Lower lobe of right lung (tissue), 2 donors: ENCODE results near the gene TRPC3. TPM values are rescaled to one million over a fixed set of nuclear protein-coding genes. Genes with fewer than 3 reads are reported as not detected.

Experiments
- ATAC-seq, 2 donors: fragments of 200-7000 bp; cut with Tn5 transposase; one replicate each; pipeline ENCODE4 v1.9.1; 2020 to 2022; ENCODE audit warnings: mild to moderate bottlenecking in 2 of 2, moderate library complexity in 2 of 2
- DNase-seq: peaks from one replicate; pipeline ENCODE4 v3.0.0-alpha.2; 2020
- H3K27ac ChIP-seq: fragments of 200-600 bp; one replicate; pipeline ENCODE4 v1.8.0; 2022
- H3K27me3 ChIP-seq: fragments of 200-600 bp; one replicate; pipeline ENCODE4 v1.8.0; 2022; ENCODE audit warnings: low read depth
- H3K36me3 ChIP-seq: fragments of 200-600 bp; one replicate; pipeline ENCODE4 v1.8.0; 2022; ENCODE audit warnings: mild to moderate bottlenecking
- H3K4me1 ChIP-seq: fragments of 200-600 bp; one replicate; pipeline ENCODE4 v1.8.0; 2022
- H3K4me3 ChIP-seq: fragments of 200-600 bp; one replicate; pipeline ENCODE4 v1.8.0; 2022; ENCODE audit warnings: mild to moderate bottlenecking
- H3K9me3 ChIP-seq: fragments of 200-600 bp; one replicate; pipeline ENCODE4 v1.8.0; 2022
- CTCF ChIP-seq: fragments of 200-600 bp; IDR thresholded peaks from one replicate; pipeline ENCODE4 v1.8.0; 2022; ENCODE audit warnings: antibody characterized with exemption, mild to moderate bottlenecking
- intact Hi-C: fragments of 100-400 bp; cut with DNase I; formaldehyde crosslinking; loops from one replicate; pipeline ENCODE4 v1.11.0; 2022
- total RNA-seq: library from RNA; stranded (reverse); fragmentation: NEBNext Ultra II Directional; extraction: Animal tissue kit (Norgen Biotek cat#: 25700); gene quantifications from one replicate; pipeline ENCODE4 v1.2.1, GENCODE V29; 2021
- donor health status: DM: no; HTN: yes; CAD: no; lungs with severe emphysema.

The TRPC3 gene
- total RNA-seq, 1 donor from 2014 or later, result 1.7 TPM

GRCh38 chr4:121938282-121939092 is 13.4 kb downstream of the TRPC3 start:
- Histone ChIP-seq H3K4me1 (no peaks in the 10 kb centered on the region), H3K9me3 (no peaks in the 10 kb centered on the region), H3K27ac (no peak overlapping the region), H3K4me3 (no peak overlapping the region), H3K36me3 (no peaks in the 10 kb centered on the region), H3K27me3 (peaks cover 13% of the 10 kb centered on the region)
- intact Hi-C loops, result no loop called here
- DNase-seq (no peak), ATAC-seq (no peak)
- TF ChIP-seq CTCF, result no peak

DNA sequence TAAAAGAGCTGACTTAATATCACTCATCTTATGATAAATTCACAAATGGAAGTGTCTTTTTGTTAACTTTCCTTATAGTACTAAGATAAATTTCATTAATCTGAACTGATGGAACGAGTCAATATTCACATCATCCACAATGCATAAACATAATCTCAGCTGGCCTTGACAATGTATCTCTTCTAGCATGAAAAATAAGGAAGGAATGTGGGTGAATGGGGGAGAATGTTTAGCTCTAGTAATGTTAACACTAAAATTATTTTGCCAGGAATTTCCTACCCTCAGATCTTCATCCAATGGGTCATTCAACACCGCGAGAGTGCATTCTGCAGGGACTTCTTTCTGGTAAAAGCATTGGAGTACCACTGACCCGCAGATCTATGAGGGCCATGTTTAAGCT is 15.8 kb downstream of the TRPC3 start:
- no peak for DNase-seq
- intact Hi-C loops, result no loop called here
- no peak for ATAC-seq
- peaks cover 10% of the 10 kb centered on the region for H3K27me3 ChIP-seq
- H3K36me3 ChIP-seq, result no peaks in the 10 kb centered on the region
- no peaks in the 10 kb centered on the region for H3K9me3 ChIP-seq
- no peaks in the 10 kb centered on the region for H3K4me1 ChIP-seq
- H3K27ac ChIP-seq, result no peak overlapping the region
- TF ChIP-seq CTCF, result no peak
- no peak overlapping the region for H3K4me3 ChIP-seq

DNA sequence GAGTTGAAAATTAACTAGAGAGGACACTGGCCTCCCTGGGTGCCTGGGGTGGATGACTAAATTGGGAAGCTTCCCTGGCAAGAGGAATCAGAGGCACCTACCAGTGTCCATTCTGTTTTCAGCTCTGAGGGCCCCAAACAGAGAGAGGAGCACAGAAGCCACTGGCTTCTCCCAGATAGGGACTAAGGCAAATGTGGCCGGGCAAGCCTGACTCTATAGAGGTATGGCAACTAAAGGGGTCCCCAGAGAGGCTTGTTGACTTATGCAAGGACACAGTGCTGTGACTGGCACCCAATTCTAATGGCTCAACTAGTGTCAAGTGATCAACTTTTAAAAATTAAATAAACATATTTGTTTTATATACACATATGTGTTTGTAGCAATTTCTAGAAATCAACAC is 17.2 kb downstream of the TRPC3 start:
- ATAC-seq, result no peak
- TF ChIP-seq CTCF, result no peak
- intact Hi-C loops, result no loop called here

DNA sequence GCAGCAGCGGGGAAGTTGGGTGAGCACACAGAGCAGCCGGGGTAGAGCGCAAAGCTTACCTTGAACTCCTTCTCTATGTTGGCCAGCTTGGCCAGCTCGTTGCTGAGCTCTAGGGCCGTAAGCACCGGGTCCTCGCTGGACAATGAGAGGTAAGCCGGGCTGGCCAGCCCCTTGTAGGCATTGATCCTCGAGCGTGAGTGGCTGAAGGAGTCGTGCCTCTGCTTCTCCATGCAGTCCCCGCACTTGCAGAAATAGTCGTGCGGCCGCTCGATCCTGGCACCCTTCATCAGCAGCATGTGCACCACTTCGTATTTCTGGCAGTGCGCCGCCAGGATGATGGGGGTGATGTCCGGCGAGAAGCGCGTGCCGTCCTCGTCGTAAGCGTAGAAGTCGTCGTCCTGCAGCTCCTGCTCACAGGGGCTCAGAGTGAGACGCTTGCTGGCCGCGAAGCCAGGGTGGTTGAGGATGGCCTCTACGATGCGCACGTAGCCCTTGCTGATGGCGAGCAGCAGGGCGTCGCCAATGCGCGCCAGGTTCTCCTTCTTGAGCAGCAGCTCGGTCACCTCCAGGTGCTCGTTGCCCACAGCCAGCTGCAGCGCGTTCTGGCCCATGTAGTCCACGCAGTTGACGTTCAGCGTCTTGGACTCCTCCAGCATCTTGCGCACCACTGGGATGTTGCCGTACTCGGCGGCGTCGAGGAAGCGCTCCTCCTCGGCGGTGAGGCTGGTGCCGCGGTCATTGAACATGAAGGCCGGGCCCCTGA is 19.5 kb downstream of the TRPC3 start:
- Histone ChIP-seq H3K9me3 (no peaks in the 10 kb centered on the region), H3K36me3 (no peaks in the 10 kb centered on the region), H3K4me1 (no peaks in the 10 kb centered on the region), H3K27ac (no peak overlapping the region), H3K27me3 (peaks cover 10% of the 10 kb centered on the region), H3K4me3 (no peak overlapping the region)
- ATAC-seq (peak in 1 of 2 donors; percentile 27), DNase-seq (peak; percentile 44)
- TF ChIP-seq CTCF, result no peak
- intact Hi-C loops, result no loop called here

More for the DNA sequence above, 17.2 kb downstream of the TRPC3 start:
- Histone ChIP-seq H3K36me3 (no peaks in the 10 kb centered on the region), H3K27me3 (peaks cover 10% of the 10 kb centered on the region), H3K9me3 (no peaks in the 10 kb centered on the region), H3K4me1 (no peaks in the 10 kb centered on the region), H3K27ac (no peak overlapping the region), H3K4me3 (no peak overlapping the region)
- no peak for DNase-seq

DNA sequence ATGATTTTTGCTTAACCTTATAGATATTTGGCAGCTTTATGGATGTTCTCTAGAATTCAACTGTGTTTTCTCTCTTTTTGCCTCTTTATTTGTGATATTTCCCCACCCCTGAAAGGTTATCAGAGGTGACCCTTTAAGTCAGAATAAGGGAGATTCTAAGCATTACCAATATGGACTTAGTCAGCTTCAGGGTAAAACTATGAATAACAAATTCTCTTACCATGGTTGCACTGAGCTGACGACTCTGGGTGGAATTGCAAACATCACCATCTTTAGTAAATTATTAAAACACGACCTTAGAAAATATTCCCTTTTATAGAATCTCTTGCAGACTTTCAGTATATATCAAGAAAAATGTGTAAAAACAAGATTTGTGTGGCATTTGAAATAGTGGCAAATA is 21.6 kb downstream of the TRPC3 start:
- intact Hi-C loops, result no loop called here
- Histone ChIP-seq H3K9me3 (no peaks in the 10 kb centered on the region), H3K27me3 (peaks cover 10% of the 10 kb centered on the region), H3K36me3 (no peaks in the 10 kb centered on the region), H3K4me3 (no peak overlapping the region), H3K4me1 (no peaks in the 10 kb centered on the region), H3K27ac (no peak overlapping the region)
- no peak for DNase-seq
- ATAC-seq, result no peak
- TF ChIP-seq CTCF, result no peak
